Tibial nerve (tissue), 4 donors: ENCODE results near the gene TNIK.

Experiments used
- CTCF ChIP-seq, 5 experiments: fragments of 200-600 bp in 3 of 5; fragments of 450-650 bp in 2 of 5; sonication (generic) in 3 of 5; IDR thresholded peaks; one replicate each; pipeline ENCODE4 v1.5.1; 2016 to 2019; ENCODE audit warnings: antibody characterized with exemption in 5 of 5, mild to moderate bottlenecking in 3 of 5, moderate library complexity in 2 of 5
- EP300 ChIP-seq, 2 donors: sonication (generic); formaldehyde crosslinking; IDR thresholded peaks; one replicate each; pipeline ENCODE4 v1.6.1; 2017; ENCODE audit warnings: antibody characterized with exemption in 2 of 2, mild to moderate bottlenecking in 1 of 2
- POLR2A ChIP-seq, 2 donors: fragments of 450-650 bp; IDR thresholded peaks; one replicate each; pipeline ENCODE4 v1.6.1; 2017; ENCODE audit warnings: antibody characterized with exemption in 2 of 2, mild to moderate bottlenecking in 2 of 2, moderate library complexity in 2 of 2

- TF ChIP-seq CTCF (IDR thresholded peaks at IDR 0.05) (no peak), EP300 (IDR thresholded peaks at IDR 0.05) (no peak), POLR2A (IDR thresholded peaks at IDR 0.05) (no peak)
Observed at GRCh38 chr3:171186817-171187500, 273.2 kb downstream of the TNIK start.
